Neural progenitor cell (in vitro differentiated cells): ENCODE results near the gene CNOT1. TPM values are rescaled to one million over a fixed set of nuclear protein-coding genes. Genes with fewer than 3 reads are reported as not detected.
"Not testable (repeated sequence)": the region's sequence is repeated elsewhere in the genome, so short reads cannot be mapped to it uniquely, and the experiment has no call there.

ENCODE experiments used
- DNase-seq: peaks from one replicate; pipeline ENCODE4 v3.0.0-alpha.2; 2016; ENCODE audit warnings: low spot score
- H2AFZ ChIP-seq: fragments of 200-600 bp; sonication (generic); replicated peaks from 2 replicates; pipeline ENCODE4 v1.6.1; 2016; ENCODE audit warnings: antibody characterized with exemption
- H3F3A ChIP-seq: fragments of 200-600 bp; sonication (generic); 2 replicates; pipeline ENCODE4 v1.6.1; 2016; ENCODE audit warnings: antibody characterized with exemption, low read depth
- H3K27ac ChIP-seq: fragments of 200-600 bp; sonication (generic); 2 replicates; pipeline ENCODE4 v1.5.1; 2016; ENCODE audit warnings: mild to moderate bottlenecking
- H3K27me3 ChIP-seq: fragments of 200-600 bp; sonication (generic); 2 replicates; pipeline ENCODE4 v1.6.1; 2016; ENCODE audit warnings: mild to moderate bottlenecking, moderate library complexity
- H3K36me3 ChIP-seq: fragments of 200-600 bp; sonication (generic); 2 replicates; pipeline ENCODE4 v1.5.1; 2016
- H3K4me1 ChIP-seq: fragments of 200-600 bp; sonication (generic); 2 replicates; pipeline ENCODE4 v1.6.1; 2016; ENCODE audit warnings: mixed run types
- H3K4me2 ChIP-seq: fragments of 200-600 bp; sonication (generic); 2 replicates; pipeline ENCODE4 v1.6.1; 2016
- H3K4me3 ChIP-seq: fragments of 200-600 bp; sonication (generic); 2 replicates; pipeline ENCODE4 v1.5.1; 2016
- H3K79me2 ChIP-seq: fragments of 200-600 bp; sonication (generic); 2 replicates; pipeline ENCODE4 v1.6.1; 2016; ENCODE audit warnings: low read depth
- H3K9ac ChIP-seq: fragments of 200-600 bp; sonication (generic); 2 replicates; pipeline ENCODE4 v1.6.1; 2016
- H3K9me3 ChIP-seq: fragments of 200-600 bp; sonication (generic); 2 replicates; pipeline ENCODE4 v1.5.1; 2016; ENCODE audit warnings: low read depth
- H4K20me1 ChIP-seq: fragments of 200-600 bp; sonication (generic); 2 replicates; pipeline ENCODE4 v1.6.1; 2016; ENCODE audit warnings: low read depth
- H3K27ac Mint-ChIP-seq: 3 replicates; pipeline ENCODE4 v1.8.0; 2021; ENCODE audit warnings: mixed read lengths
- H3K27me3 Mint-ChIP-seq: 2 replicates; pipeline ENCODE4 v1.8.0; 2022; ENCODE audit warnings: low read depth, mild to moderate bottlenecking, inconsistent platforms, moderate library complexity, mixed read lengths; ENCODE audit not compliant: insufficient read depth
- H3K36me3 Mint-ChIP-seq: 3 replicates; pipeline ENCODE4 v1.8.0; 2021; ENCODE audit warnings: mixed read lengths
- H3K4me1 Mint-ChIP-seq: 3 replicates; pipeline ENCODE4 v1.8.0; 2021; ENCODE audit warnings: mixed read lengths
- H3K4me3 Mint-ChIP-seq: 3 replicates; pipeline ENCODE4 v1.8.0; 2021; ENCODE audit warnings: mild to moderate bottlenecking, moderate library complexity, mixed read lengths
- H3K9me3 Mint-ChIP-seq: 3 replicates; pipeline ENCODE4 v1.8.0; 2020; ENCODE audit warnings: mixed read lengths
- CTCF ChIP-seq: fragments of 200-600 bp; sonication (generic); IDR thresholded peaks from 2 replicates; pipeline ENCODE4 v1.5.1; 2017; ENCODE audit warnings: antibody characterized with exemption, mild to moderate bottlenecking
- EZH2 ChIP-seq: fragments of 200-600 bp; sonication (generic); IDR thresholded peaks from 2 replicates; pipeline ENCODE4 v1.6.1; 2017; ENCODE audit warnings: antibody characterized with exemption, mild to moderate bottlenecking, moderate library complexity
- EZH2phosphoT487 ChIP-seq: fragments of 200-600 bp; sonication (generic); IDR thresholded peaks from 2 replicates; pipeline ENCODE4 v1.6.1; 2017; ENCODE audit warnings: antibody characterized with exemption
- total RNA-seq: library from RNA; depleted of rRNA; stranded (reverse); fragments of >200 nt; gene quantifications from 2 replicates; pipeline ENCODE4 v1.2.3, GENCODE V29; 2015; ENCODE audit warnings: low replicate concordance

CNOT1 gene
- total RNA-seq, 1 donor from 2014 or later, result 241 TPM

DNA sequence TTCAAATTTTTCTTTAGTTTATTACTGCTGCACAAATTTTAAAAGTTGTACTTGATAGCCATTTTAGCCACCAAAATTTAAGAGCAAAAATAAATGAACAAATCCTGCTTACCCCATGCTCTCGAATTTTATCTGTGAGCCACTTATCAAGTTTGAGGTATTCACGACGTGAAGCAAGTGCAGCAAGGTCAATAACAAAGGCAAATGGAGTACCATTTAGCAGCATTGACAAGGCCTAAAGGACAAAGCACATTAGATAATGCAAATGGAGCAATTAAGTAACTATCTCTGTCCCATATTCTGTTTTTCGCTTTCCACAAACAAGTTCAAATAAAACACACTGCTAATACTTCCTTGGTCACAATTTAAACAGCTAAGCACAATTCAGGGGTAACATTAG is 54.7 kb downstream of the CNOT1 start:
- H3K4me2 ChIP-seq, result no peak overlapping the region
- no peak overlapping the region for H3K27ac ChIP-seq
- H3K4me3 Mint-ChIP-seq, result no peak overlapping the region
- peaks cover 12% of the 10 kb centered on the region for H4K20me1 ChIP-seq
- H3K4me3 ChIP-seq, result no peak overlapping the region
- H3K27me3 Mint-ChIP-seq, result no peaks in the 10 kb centered on the region
- no peaks in the 10 kb centered on the region for H3K27me3 ChIP-seq
- peaks cover 55% of the 10 kb centered on the region for H3K36me3 Mint-ChIP-seq
- H3K9ac ChIP-seq, result no peak overlapping the region
- no peaks in the 10 kb centered on the region for H3K4me1 Mint-ChIP-seq
- peaks cover 25% of the 10 kb centered on the region for H3K79me2 ChIP-seq
- H3K9me3 ChIP-seq, result no peaks in the 10 kb centered on the region
- H2AFZ ChIP-seq, result no peak overlapping the region
- H3F3A ChIP-seq, result peaks cover 12% of the 10 kb centered on the region
- no peak overlapping the region for H3K27ac Mint-ChIP-seq
- no peaks in the 10 kb centered on the region for H3K4me1 ChIP-seq
- TF ChIP-seq EZH2phosphoT487 (no peak), CTCF (no peak), EZH2 (no peak)
- no peak for DNase-seq
- peaks cover 66% of the 10 kb centered on the region for H3K36me3 ChIP-seq
- no peaks in the 10 kb centered on the region for H3K9me3 Mint-ChIP-seq

GRCh38 chr16:58565697-58566096 is 63.9 kb downstream of the CNOT1 start:
- H3K4me1 Mint-ChIP-seq, DNase-seq, H3K27ac Mint-ChIP-seq, H3K27me3 Mint-ChIP-seq, H3K9me3 Mint-ChIP-seq, H3K4me1 ChIP-seq, H3K4me3 Mint-ChIP-seq, H3K4me3 ChIP-seq, H3K27ac ChIP-seq, H3K27me3 ChIP-seq, H2AFZ ChIP-seq, H3K4me2 ChIP-seq, H3K9me3 ChIP-seq, H3K9ac ChIP-seq, H3F3A ChIP-seq: not testable (repeated sequence)
- peaks cover 50% of the 10 kb centered on the region for H3K36me3 Mint-ChIP-seq
- peaks cover 35% of the 10 kb centered on the region for H3K36me3 ChIP-seq
- peaks cover 93% of the 10 kb centered on the region for H3K79me2 ChIP-seq
- H4K20me1 ChIP-seq, result peaks cover 58% of the 10 kb centered on the region

- Histone ChIP-seq H3K9me3 (no peaks in the 10 kb centered on the region), H4K20me1 (peaks cover 49% of the 10 kb centered on the region), H3K4me1 (no peaks in the 10 kb centered on the region), H3K27me3 (no peaks in the 10 kb centered on the region), H3F3A (peaks cover 10% of the 10 kb centered on the region), H3K4me3 (no peak overlapping the region), H3K9ac (no peak overlapping the region), H3K79me2 (peaks cover 81% of the 10 kb centered on the region), H3K36me3 (peaks cover 23% of the 10 kb centered on the region), H3K4me2 (no peak overlapping the region), H2AFZ (no peak overlapping the region), H3K27ac (no peak overlapping the region)
- no peaks in the 10 kb centered on the region for H3K4me1 Mint-ChIP-seq
- H3K9me3 Mint-ChIP-seq, result no peaks in the 10 kb centered on the region
- no peak for TF ChIP-seq CTCF
- no peak for TF ChIP-seq EZH2phosphoT487
- no peak for TF ChIP-seq EZH2
- peaks cover 38% of the 10 kb centered on the region for H3K36me3 Mint-ChIP-seq
- H3K4me3 Mint-ChIP-seq, result no peak overlapping the region
- DNase-seq, result no peak
- H3K27me3 Mint-ChIP-seq, result no peaks in the 10 kb centered on the region
- no peak overlapping the region for H3K27ac Mint-ChIP-seq
Measured at GRCh38 chr16:58563775-58564174, 65.9 kb downstream of the CNOT1 start.

GRCh38 chr16:58563235-58563634 is 66.4 kb downstream of the CNOT1 start:
- no peak for DNase-seq
- no peak overlapping the region for H3K27ac ChIP-seq
- Mint-ChIP-seq H3K27me3 (no peaks in the 10 kb centered on the region), H3K4me1 (no peaks in the 10 kb centered on the region), H3K27ac (no peak overlapping the region), H3K4me3 (no peak overlapping the region), H3K36me3 (peaks cover 39% of the 10 kb centered on the region), H3K9me3 (no peaks in the 10 kb centered on the region)
- H3K4me3 ChIP-seq, result no peak overlapping the region
- peaks cover 26% of the 10 kb centered on the region for H3K36me3 ChIP-seq
- H4K20me1 ChIP-seq, result peaks cover 50% of the 10 kb centered on the region
- peaks cover 78% of the 10 kb centered on the region for H3K79me2 ChIP-seq
- H3K27me3 ChIP-seq, result no peaks in the 10 kb centered on the region
- H3K9me3 ChIP-seq, result no peaks in the 10 kb centered on the region
- peaks cover 11% of the 10 kb centered on the region for H3F3A ChIP-seq
- H3K4me2 ChIP-seq, result no peak overlapping the region
- H3K9ac ChIP-seq, result no peak overlapping the region
- H3K4me1 ChIP-seq, result no peaks in the 10 kb centered on the region
- H2AFZ ChIP-seq, result no peak overlapping the region
- TF ChIP-seq EZH2, result no peak
- TF ChIP-seq CTCF, result no peak
- TF ChIP-seq EZH2phosphoT487, result no peak
